D721Med (cell line): ENCODE measurements around the gene RAB13.
"Not testable (repeated sequence)": the region's sequence is repeated elsewhere in the genome, so short reads cannot be mapped to it uniquely, and the experiment has no call there.

Source experiments
- DNase-seq: peaks from one replicate; pipeline ENCODE4 v3.0.0; 2011; ENCODE audit warnings: low spot score; ENCODE audit not compliant: insufficient read length
- FAIRE-seq: peaks from 2 replicates; lab custom pipeline; 2011; peaks lifted over from hg19 to GRCh38; lab: Jason Lieb, UNC
- CTCF ChIP-seq: IDR thresholded peaks from 2 replicates; pipeline ENCODE4 v1.5.1; 2012; ENCODE audit warnings: mild to moderate bottlenecking, control low read depth; ENCODE audit not compliant: insufficient read depth; ENCODE audit errors: missing control alignments

The RAB13 gene

GRCh38 chr1:153985941-153986761 lies at the start of gene RAB13:
TSS of gene RAB13 (minus strand) at chr1:153986339. CDS start at chr1:153986236, 103 bp downstream.
- FAIRE-seq (no peak), DNase-seq (no peak)

GRCh38 chr1:154033697-154034096 lies 47.6 kb upstream of the RAB13 start:
- not testable (repeated sequence) for DNase-seq, FAIRE-seq

More at GRCh38 chr1:153985941-153986761, at the start of gene RAB13:
- no peak for TF ChIP-seq CTCF

- FAIRE-seq (no peak), DNase-seq (no peak)
- no peak for TF ChIP-seq CTCF
Observed at GRCh38 chr1:154019940-154020339, 33.8 kb upstream of the RAB13 start.

GRCh38 chr1:154019269-154019668 lies 33.1 kb upstream of the RAB13 start:
- no peak for FAIRE-seq
- DNase-seq, result no peak
- TF ChIP-seq CTCF, result no peak

- TF ChIP-seq CTCF, result no peak
- no peak for DNase-seq
- FAIRE-seq, result no peak
Observed at GRCh38 chr1:154014154-154014907, 28.2 kb upstream of the RAB13 start.

GRCh38 chr1:154012543-154012942 lies 26.4 kb upstream of the RAB13 start:
- DNase-seq, FAIRE-seq: not testable (repeated sequence)

GRCh38 chr1:154012129-154012528 lies 26.0 kb upstream of the RAB13 start:
- DNase-seq (no peak), FAIRE-seq (no peak)
- TF ChIP-seq CTCF, result no peak

- no peak for FAIRE-seq
- no peak for TF ChIP-seq CTCF
- no peak for DNase-seq
Observed at GRCh38 chr1:154006136-154006535, 20.0 kb upstream of the RAB13 start.
